HG02943 (cell line): Measurements from ENCODE around the gene FZD8.

ENCODE experiments used
- ATAC-seq: cut with Tn5 transposase; IDR thresholded peaks from one replicate; pipeline ENCODE4 v1.9.1; 2021; ENCODE audit warnings: mild to moderate bottlenecking, low read depth, moderate library complexity; ENCODE audit not compliant: unreplicated experiment

The FZD8 gene

DNA sequence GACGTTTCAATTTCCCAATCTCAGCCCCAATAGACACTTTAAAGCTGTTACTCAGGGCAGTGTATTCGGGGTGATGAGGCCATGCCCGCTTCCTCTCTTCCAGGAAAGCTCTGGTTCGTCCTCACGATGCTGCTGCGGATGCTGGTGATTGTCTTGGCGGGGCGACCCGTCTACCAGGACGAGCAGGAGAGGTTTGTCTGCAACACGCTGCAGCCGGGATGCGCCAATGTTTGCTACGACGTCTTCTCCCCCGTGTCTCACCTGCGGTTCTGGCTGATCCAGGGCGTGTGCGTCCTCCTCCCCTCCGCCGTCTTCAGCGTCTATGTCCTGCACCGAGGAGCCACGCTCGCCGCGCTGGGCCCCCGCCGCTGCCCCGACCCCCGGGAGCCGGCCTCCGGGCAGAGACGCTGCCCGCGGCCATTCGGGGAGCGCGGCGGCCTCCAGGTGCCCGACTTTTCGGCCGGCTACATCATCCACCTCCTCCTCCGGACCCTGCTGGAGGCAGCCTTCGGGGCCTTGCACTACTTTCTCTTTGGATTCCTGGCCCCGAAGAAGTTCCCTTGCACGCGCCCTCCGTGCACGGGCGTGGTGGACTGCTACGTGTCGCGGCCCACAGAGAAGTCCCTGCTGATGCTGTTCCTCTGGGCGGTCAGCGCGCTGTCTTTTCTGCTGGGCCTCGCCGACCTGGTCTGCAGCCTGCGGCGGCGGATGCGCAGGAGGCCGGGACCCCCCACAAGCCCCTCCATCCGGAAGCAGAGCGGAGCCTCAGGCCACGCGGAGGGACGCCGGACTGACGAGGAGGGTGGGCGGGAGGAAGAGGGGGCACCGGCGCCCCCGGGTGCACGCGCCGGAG, 34.4 kb downstream of the FZD8 start:
- ATAC-seq: no peak

DNA sequence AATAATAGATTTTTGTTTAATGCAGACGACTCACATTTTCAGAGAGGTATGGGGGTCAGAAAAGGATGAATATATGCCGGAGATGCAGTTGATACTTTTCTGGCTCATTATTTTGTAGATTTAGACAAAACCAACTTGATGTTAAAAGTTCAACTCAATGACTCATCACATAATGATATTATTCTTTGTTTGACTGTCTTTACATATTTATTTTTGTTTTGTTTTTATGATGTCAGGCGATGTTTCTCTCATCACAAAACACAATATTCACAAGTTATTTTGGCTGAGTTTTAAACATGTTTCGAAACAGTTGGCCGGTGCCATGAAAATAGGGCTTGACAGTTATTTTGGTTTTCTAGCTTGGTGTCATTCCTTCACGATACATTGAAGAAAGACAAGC, 35.7 kb downstream of the FZD8 start:
- no peak for ATAC-seq

DNA sequence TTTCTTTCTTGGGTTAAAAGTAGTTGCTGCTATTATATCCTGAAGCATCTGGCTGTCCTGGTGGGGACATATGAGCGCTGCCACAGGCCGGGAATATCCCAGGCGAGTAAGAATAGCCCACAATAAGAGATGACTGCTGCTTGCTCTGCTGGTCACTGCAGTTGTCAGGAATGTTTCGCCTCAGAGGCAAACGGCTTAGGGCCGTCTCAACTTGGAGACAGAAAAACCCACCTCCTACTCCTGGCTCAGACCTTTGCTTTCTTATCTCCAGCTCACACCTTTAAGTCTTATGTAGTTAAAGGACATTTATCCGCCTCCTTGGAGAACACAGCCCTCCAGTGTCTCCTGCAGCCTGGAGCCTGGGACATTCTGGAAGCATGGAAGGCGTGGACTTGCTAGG, 36.9 kb downstream of the FZD8 start, which contains the start of gene GJD4:
Gene GJD4 (plus strand): TSS at position 151 of the 400 bp plus-strand sequence. CDS start 227 bp downstream, at position 378.
- no peak for ATAC-seq

- ATAC-seq: no peak
Observed at GRCh38 chr10:35600193-35600592, 41.9 kb downstream of the FZD8 start.

DNA sequence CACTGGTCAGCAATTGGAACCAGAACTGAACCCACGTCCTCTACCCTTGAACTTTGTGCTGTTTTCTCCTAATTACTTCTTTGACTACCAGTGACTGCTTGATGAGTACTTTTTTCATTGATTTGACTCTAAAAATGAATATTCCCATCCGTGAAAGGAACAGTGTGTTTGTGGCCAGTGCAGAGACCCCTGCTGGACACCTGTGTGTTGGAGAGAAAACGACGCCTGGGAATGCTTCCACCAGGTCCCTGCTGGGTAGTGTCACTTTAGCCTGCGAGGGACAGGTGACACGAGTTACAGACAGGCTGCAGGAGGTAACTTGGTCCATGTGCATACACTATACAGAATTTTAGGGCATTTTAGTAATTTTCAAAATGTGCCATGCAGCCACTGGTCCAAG, 43.7 kb downstream of the FZD8 start:
- no peak for ATAC-seq

DNA sequence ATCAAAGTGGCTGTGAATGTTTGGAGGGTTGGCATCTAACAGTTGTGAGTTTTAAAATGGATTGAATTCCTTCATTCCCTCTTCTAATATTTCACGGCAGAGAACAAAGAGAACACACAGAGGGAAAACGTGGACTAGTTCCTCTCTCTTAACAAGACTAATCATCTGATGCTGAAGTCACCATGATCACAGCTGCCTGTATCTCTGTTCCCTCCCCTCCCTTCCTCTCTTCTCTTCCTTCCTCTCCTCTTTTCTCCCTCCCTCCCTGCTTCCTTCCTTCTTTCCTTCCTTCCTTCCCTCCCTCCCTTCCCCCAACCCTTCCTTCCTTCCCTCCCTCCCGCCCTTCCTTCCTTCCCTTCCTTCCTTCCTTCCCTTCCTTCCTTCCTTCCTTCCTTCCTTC, 47.0 kb downstream of the FZD8 start:
- ATAC-seq: no peak

- ATAC-seq: no peak
Observed at GRCh38 chr10:35594115-35595079, 47.7 kb downstream of the FZD8 start.

GRCh38 chr10:35592441-35592840, 49.7 kb downstream of the FZD8 start:
- no peak for ATAC-seq

DNA sequence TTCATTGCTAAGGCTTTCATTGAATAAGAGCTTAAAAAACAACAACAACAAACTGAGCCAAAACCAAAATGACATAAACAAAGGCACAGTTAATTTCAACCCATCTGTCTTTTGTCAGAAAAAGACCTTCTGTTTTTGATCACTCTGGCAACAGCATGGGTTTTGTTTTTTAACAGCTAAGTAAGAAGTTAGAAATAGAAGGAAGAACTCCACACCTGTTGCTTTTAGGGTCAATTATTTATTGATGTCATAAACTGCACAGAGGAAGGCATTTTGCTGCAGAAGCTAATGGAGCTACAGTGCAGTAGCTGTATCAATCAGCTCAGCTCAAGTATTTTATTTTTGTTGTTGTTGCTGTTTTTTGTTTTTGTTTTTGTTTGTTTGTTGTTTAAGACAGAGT, 53.3 kb downstream of the FZD8 start:
- no peak for ATAC-seq
